ENCODE measurements around the gene AURKB.
A peak's percentile ranks its signal among the peaks of the same experiment; 100 is the strongest.
"Not testable (repeated sequence)": the region's sequence is repeated elsewhere in the genome, so short reads cannot be mapped to it uniquely, and the experiment has no call there.

Gene AURKB

DNA sequence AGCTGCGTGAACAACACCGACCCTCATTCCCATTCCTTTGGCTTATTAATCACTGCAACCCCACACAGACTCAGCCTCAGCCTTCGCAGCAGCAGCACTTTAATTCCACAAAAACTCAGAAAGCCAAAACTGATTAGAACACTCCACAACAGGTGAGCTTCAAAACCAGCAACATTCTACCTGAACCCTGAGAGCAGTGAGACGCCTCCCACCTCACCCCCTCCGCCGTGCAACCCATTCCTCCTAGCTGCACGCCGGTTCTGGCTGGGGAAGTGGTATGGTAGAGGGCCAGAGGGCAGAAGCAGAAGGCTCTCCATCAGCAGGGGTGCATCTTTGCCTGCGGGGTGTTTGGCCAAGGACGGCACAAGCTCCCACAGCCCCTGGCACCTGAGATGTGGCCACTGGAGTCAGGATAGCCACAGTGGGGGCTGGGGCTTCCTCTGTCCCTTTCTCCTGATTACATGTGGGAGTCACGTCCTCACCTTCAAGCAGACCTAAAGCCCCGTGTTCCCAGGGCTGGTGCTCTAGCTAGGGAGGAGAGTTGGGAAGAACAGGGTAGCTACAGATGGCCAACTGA, 22.0 kb downstream of the AURKB start:
- no peak for DNase-seq (ENCODE audit: low read depth in 2 of 2)

DNA sequence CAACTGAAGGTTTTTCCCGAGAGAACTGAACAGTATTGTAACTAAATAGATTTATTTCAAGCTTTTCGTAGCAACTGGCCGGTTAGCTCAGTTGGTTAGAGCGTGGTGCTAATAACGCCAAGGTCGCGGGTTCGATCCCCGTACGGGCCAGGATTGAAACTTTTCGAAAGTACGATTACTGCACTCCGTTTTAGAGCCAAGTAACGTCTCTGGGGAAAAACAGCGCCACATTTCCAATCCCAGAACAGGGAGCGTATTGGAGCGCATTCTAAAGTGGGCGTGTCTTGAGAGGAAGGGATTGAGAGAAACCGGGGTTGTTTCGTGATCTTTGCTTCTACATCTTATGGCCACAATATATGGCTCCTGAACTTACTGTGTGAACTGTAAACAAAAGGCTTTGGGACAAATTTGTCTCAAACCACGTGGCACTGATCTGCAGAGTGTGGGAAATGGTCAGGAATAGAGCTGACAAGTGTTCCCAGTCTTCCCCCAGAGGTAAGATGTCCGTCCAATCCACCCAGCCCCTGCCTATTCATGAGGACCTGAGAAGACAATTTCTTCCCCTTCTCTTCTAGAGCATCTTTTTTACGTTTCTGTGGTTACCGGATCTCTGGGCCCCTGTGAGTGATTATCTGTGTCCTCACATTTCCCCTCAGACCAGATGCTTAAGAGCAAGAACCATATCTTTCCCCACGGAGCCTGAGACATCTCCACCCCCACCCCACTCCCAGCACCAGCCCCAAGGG, 22.7 kb downstream of the AURKB start:
- DNase-seq (ENCODE audit: low read depth in 2 of 2) = peak; percentile 99

DNA sequence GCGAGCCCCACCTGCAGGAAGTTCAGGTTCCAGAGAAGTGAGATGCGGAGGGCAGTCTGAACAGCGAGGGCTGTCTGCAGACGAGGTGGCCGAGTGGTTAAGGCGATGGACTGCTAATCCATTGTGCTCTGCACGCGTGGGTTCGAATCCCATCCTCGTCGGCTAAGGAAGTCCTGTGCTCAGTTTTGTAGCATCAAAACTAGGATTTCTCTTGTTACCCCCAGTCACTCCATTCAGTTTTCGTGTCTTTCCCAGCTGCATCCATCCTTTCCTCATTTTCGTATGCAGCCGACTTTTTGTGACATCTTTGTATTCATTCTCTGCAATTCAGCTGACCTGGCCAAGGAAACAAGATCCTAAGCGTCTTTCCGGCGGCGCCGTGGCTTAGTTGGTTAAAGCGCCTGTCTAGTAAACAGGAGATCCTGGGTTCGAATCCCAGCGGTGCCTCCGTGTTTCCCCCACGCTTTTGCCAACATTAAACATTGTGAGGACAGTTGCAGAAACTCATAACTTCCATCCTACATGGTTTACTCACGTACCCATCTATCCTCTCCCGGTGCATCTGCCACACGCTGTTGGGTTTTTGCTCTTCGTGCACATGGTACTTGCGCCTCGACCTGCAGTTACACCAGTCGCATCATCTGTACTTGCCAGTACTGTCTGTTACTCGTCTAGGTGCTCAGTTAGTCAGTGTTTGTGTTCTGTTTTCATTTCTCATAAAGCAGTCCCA, 23.4 kb downstream of the AURKB start:
- DNase-seq (ENCODE audit: low read depth in 2 of 2) = peak; percentile 88 to 91

DNA sequence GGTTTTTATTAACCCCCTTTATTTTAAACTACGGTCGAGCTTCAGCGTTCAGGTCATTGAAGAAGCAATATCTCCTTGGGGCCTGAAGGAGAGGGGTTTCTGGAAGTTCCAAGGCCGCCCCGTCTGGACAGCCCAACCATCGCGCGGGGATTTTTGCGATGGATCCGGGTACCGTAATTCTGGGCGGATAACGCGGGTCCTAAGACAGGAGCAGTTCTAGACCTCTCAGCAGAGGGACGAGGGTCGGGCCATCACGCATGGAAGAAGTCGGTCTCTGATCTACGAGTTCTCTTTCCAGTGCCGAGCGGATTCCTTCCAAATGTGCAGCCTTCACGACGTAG, 24.0 kb downstream of the AURKB start:
- DNase-seq (ENCODE audit: low read depth in 2 of 2) = no peak

DNA sequence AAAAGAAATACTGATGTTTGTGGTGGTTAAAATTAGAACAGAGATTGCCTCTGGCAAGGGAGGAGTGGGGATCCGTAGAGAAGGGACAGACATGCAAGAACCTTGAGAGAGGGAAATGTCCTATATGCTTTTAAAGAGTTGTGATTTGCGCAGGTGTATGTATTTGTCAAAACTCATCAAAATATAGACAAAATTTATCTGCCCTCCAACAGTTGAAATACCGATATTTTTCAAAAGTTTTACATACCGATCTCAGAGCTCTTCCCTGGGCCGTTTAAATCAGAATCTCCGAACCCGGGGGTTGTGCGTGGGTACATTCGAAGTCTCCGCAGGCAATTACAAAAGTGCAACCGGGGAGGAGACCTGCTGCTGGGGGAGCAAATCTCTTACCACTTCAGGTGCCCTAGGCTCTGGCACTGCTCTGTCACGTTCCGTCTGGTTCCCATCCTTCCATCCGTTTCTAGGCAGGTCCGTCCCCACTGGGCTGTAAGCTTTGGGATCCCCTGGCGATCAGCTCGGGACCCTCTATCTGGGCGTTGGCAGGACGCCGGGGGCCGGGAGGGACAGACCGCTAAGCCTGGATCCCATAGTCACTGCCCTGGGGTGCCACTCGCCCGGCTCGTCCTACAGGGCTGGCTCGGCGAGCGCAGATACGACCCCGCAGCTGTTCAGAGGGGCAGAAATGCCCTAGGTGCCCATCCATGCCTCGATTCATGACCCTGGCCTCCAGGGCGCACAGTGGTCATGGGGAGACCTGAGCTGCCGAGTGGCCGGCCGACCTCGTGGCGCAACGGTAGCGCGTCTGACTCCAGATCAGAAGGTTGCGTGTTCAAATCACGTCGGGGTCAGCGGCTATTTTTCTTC, 24.6 kb downstream of the AURKB start:
- peak in 1 of 2 experiments; percentile 24 for DNase-seq (ENCODE audit: low read depth in 2 of 2)

DNA sequence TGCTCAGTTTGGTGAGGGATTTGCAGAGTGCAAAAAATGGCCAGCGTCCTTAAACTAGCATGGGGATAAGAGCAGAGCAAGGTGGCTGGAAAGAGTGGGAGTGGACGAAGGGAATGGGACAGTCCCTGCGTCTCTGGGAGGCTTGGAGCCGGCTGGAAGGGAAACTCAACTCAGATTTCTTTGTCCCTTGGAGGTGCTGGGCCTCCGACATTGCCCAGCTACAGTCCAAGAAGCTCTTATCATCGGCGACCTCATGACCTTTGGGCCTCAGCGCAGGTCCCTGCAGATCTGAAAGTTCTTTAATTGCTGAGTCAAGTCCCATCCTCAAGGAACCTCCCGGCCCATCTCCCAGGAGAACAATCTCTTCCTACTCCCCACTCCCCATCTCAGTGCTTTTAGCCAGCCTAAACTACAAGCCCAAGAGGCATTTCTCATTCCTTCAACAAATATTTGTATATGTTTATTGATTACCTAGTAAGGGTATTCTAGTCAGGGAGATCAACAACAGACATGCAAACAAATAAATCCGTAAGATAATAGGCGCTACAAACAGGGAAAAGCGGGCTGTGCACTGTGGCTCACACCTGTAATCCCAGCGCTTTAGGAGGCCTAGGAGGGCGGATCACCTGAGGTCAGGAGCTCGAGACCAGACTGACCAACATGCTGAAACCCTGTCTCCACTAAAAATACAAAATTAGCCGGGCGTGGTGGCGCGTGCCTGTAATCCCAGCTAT, 33.2 kb downstream of the AURKB start:
- DNase-seq (ENCODE audit: low read depth in 2 of 2) = no peak

DNA sequence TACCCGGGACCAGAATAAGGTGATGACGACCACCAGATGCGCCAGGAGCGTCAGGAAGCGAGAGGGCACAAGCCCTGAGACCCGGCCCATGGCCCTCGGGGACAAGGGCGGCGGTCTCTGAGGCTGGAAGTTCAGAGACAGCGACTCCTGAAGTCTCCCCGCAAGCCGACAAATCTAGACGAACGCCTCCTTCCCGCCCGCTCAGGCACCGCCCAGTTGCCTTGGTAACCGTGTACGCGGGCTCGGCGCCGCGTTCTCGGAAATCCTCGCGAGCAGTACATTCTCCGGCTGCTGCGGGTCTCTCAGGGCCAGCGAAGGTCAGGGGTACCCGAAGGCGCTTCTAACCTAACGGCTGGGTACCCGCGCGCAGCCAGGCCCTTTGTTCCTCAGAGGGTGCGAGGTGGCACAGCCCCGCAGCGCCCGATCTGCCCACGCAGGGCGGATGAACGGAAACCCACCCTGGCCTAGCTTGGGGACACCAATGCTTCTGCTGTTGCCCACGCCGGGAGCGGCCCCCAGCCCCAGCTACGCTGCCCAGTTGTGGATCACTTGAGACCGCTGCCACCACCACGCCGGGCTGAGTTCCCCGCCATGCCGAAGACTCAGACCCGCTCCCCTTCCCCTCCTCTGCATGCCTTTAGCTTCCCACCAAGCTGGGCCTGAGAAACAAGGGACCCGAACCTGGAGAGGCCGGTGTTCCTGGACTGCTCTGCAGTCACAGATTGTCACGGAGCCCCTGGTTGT, 34.0 kb downstream of the AURKB start, which contains the start of gene TMEM107:
TSS of gene TMEM107 (minus strand) at position 184 of the 744 bp plus-strand sequence. CDS start at position 90, 94 bp downstream.
- DNase-seq (ENCODE audit: low read depth in 2 of 2) = peak in 1 of 2 experiments; percentile 42

DNA sequence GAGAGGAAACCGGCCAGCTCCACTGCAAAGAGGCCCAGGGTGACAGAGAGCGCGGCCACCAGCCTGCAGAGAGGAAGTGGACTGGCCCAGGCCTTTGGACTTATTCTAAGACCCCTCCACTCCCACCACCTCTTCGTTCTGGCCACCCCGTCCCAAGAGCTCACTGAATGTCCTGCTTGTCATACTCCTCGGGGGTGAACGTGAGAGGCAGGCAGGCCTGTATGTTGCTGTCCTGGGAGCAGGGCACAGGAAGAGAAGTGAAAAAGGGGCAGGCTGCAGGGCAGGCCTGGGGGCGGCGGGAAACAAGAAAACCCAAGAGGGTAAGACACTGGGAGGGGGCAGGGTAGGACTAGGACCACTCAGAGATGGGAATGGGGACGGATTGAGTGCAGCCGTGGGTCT, 34.6 kb downstream of the AURKB start:
- DNase-seq (ENCODE audit: low read depth in 2 of 2) = no peak

DNA sequence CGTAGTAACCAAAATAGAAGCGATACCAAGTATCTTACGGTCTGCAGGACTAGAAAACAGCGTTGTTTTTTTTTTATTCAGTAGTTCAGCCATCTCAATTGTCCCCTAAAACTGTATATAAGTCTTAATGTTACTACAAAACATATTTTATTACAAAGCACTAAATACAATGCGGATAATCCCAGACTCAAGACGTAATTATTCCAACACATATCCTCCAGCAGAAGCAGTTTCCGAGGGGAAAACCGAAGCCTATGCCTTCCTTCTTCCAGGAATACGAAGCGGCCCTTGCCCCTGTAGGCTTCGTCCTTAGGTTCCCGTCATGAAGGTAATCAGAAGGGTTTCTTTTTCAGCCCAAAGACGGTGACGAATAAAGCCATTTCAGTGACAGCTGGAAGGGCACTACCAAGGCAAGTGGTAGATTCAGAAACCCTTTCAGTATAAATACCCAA, 36.5 kb downstream of the AURKB start:
- no peak for DNase-seq (ENCODE audit: low read depth in 2 of 2)

DNA sequence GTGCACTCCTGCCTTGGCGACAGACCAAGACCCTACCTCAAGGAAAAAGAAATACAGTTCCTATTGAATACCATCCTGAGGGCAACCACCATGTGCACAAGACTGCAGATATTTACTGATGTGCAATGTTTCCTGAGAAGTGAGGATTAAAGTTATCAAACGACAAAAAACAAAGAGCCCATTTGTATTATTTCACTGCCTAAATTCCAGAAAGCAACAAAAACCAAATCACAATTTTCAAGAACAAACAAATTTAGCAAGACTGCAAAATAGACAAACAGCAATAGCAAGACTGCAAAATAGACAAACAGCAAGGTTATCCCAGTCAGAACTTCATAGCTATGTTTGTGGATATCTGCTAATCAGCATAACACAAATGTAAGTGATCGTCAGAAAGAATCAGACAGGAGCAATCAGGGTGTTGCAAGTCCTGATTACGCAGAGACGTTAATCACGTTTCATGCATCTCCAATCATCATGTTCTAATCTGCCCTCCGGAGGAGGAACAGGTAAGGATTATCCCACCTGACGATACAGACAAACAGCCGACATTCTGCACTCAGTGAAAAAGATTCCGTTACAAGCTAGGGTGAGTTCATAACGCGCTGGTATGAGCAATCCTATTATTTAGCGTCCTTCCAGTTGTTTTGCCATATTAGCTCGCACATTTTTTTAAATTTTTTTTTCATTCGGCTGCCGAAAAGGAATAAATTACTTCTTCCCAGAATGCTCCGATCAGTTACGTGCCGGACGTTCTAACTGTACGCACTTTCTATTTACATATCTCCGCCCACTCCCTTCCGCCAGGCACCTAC, 37.1 kb downstream of the AURKB start:
- peak; percentile 96 to 97 for DNase-seq (ENCODE audit: low read depth in 2 of 2)

DNA sequence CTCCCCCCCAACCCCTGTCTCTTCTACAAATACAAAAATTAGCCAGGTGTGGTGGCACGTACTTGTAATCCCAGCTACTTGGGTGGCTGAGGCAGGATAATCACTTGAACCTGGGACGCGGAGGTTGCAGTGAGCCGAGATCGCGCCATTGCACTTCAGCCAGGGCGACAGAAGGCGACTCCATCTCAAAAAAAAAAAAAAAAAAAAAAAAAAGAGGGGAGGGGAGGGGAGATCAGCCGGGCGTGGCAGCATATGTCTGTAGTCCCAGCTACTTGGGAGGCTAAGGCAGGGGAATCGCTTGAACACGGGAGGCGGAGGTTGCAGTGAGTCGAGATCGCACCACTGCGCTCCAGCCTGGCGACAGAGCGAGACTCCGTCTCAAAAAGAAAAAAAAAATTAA, 40.2 kb downstream of the AURKB start:
- not testable (repeated sequence) for DNase-seq (ENCODE audit: low read depth in 2 of 2)

DNA sequence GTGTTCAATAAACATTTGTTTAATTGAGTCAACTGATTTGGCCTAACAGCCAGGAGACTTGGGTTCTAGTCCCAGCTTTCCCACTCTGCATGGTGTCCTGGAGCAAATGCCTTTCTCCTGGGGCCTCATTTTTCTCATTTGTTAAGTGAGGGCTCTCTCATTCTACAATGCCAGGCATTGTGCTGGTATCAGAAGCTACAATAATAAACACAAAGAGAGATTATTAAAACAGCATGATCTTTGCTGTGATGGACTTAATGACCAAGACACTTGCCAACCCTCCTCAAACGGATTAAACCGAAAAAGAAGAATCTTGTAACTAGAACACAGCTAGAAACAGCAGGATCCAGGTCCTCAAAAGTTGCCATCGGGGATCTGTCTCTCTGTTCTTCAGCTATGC, 42.8 kb downstream of the AURKB start:
- DNase-seq (ENCODE audit: low read depth in 2 of 2) = no peak

DNA sequence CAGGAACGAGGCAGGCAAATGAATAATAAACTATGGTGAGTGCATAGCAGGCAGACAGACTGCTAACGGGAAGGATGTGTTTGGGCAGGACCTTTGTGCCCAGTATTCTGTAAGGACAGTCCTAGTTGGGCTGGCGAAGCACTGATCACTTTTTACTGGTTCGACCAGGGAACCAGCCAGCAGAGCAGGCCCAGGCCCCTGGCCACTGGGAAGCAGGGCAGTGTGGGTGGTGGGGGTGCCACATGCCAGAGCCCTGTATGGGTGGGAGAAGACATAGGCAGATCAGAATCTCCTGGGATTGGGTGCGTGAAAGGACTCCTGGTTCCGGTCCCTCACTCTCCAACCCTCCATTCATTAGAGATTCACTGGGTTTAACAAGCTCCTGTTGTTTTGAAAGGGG, 43.6 kb downstream of the AURKB start:
- DNase-seq (ENCODE audit: low read depth in 2 of 2) = no peak

DNA sequence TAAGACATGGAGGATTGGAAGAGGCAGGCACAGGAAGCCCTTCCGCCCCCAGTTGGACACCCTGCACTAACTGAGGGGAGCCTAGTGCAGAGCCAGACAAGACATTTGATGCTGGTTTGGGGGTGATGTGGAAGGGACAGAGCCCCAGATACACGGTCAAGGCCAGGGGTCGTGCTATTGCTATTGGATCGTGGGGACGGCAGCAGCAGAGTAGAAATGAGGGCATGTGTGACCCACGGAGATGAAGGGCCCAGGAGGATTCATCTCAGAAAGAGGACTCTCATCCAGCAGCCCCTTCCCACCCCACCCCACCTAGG, 45.6 kb downstream of the AURKB start:
- no peak for DNase-seq (ENCODE audit: low read depth in 2 of 2)

DNA sequence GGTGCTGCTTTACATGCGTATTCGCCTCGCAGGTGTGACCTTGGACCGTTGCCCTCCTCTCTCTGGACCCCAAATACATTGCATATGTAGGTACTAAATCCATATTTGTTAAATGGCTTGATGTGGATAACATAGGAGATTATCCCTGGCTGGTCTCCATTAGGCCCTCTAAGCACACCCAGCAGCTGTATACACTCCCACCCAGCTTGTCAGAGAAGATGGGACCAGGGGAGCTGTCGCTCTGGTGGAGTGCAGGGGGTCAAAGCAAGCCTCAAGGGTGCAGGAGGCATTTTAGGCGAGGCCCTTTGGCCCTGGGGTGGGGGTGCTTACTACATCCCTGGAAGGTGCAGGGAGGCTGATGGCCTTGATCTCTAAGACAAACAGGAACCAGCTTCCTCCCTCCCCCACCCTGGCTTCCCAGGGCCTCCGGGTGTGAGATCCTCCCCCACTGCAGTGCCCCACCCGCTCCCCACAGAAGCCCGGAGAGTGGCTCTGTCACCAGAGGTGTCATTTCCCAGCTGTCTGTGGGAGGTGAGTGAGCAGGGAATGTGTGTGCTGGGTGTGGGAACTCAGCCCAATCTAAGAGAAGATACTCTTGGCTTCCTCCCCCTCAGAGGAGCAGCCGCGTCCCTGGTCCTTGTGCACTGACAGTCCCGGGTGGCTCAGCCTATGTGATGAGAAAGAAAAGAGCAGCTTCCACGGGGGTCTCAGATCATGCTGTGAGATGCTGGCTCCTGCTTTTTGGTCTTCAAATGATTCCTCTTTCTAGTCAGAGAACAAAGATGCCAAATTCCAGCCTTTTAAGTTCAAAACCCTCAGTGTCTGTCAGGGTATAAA, 46.2 kb downstream of the AURKB start:
- no peak for DNase-seq (ENCODE audit: low read depth in 2 of 2)

DNA sequence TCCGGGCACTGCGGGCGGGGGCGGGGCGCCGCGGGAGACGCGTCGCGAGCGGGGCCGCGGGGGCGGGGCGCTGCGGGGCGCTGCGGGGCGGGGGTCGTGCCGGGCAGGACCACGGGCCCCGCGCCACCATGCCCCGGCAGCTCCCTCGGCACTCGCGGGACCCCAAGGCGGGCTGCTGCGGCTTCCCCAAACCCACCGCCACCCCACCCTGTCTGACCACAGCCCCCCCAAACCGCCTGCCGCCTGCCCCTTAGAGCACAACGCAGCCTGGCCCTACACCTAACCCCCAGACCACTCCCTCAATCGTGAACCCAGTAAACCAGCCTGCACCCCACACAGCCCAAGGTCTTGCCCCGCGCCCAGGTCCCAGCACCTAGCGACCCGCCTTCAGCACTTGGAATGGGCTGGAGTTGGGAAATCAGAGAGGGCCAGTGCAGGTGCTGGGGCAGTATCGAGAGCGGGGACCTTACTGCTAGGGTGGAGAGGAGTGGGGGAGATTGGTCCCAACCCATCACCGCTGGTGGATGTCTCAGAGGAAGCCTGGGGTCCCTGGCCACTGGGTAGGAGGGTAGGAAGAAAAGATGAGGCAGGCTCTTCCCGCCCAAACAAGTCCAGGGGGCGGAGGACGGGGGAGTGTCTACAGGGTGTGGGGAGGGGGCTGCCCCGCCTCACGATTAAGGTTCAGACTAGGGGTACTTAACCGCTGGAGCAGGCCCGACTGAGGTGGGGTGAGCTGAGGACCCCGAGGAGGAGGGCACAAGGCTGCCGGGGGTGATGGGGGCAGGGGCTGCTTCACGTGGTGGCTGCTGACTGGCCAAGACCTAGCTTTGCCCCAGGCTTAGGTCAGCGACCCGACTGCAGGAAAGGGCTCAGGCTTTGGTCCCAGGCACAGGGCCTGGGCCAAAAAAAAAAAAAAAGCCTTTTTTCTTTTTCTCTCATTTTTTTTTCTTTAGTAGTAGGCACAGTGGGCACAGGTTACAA, 47.1 kb downstream of the AURKB start:
- no peak for DNase-seq (ENCODE audit: low read depth in 2 of 2)

DNA sequence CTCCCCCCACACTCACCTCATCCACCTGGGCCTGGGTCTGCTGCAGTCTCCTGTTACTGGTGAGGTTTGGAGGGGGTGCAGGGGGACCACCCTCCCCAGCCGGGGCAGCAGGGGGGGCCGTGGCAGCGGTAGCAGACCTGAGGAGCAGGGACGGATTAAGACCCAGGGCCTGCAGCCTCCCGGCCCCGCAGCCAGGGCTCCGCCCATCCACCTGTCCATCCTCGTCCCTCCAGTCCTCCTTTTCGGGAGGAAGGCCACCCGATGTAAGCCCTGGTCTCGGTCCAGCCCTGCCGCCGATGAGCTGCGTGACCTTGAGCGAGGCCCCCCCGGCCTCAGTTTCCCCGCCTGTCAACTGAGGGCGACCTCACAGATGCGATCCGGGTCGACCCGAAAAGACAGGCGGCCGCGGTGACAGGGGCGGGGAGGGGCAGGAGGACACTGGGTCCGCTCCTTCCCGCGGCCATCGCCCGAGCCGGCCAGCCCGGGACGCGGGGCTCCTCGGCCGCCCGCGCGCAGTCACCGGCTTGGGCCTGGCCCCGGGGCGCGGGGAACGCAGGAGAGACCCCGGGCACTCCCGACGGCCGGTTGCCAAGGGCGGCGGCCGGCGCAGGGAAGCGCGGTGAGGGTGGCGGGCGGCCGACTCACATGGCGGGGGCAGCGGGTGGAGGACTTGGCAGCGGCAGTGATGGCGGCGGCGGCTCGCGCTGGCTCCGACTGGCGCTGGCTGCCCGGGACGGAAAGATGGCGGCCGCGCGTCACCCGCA, 48.0 kb downstream of the AURKB start, which contains the start of gene VAMP2:
TSS of gene VAMP2 (minus strand) at position 716 of the 764 bp plus-strand sequence. CDS start at position 647, 69 bp downstream.
- DNase-seq (ENCODE audit: low read depth in 2 of 2) = no peak
